ENCODE results near the gene MAD1L1.

GRCh38 chr7:2055956-2056355 lies 176.8 kb downstream of the MAD1L1 start:
- TF ChIP-seq POLR2A (IDR thresholded peaks at IDR 0.05) = no peak
- TF ChIP-seq CTCF (IDR thresholded peaks at IDR 0.05 in 8 of 11, conservative IDR thresholded peaks at IDR 0.05 in 3 of 11) = no peak
- TF ChIP-seq POLR2AphosphoS5 (IDR thresholded peaks at IDR 0.05) = no peak
